Lung (tissue), 12 donors: ENCODE measurements around the gene CDX2. TPM values are rescaled to one million over a fixed set of nuclear protein-coding genes. Genes with fewer than 3 reads are reported as not detected.

Source experiments
- ATAC-seq: fragments of 200-7000 bp; cut with Tn5 transposase; one replicate; pipeline ENCODE4 v1.9.1; 2020; ENCODE audit warnings: moderate number of reproducible peaks; ENCODE audit not compliant: insufficient read depth, low FRiP score
- DNase-seq, 3 donors: peaks; one replicate each; pipeline ENCODE4 v3.0.0-alpha.2; 2013 to 2017
- H3K27ac ChIP-seq, 2 donors: one replicate each; pipeline ENCODE4 v1.5.1; 2013; ENCODE audit warnings: mild to moderate bottlenecking in 2 of 2, moderate library complexity in 2 of 2, control low read depth in 1 of 2, inconsistent platforms in 1 of 2, low read depth in 1 of 2, low read length in 1 of 2
- H3K27me3 ChIP-seq, 3 donors: one replicate each; pipeline ENCODE4 v1.5.1; 2013; ENCODE audit warnings: low read length in 2 of 3; ENCODE audit not compliant: control insufficient read depth in 3 of 3, insufficient read depth in 3 of 3
- H3K36me3 ChIP-seq, 4 donors: one replicate each; pipeline ENCODE4 v1.5.1; 2013; ENCODE audit warnings: low read length in 4 of 4, mild to moderate bottlenecking in 1 of 4, moderate library complexity in 1 of 4; ENCODE audit not compliant: control insufficient read depth in 4 of 4, insufficient read depth in 4 of 4
- H3K4me1 ChIP-seq, 5 donors: one replicate each; pipeline ENCODE4 v1.5.1; 2013; ENCODE audit warnings: low read length in 5 of 5, mild to moderate bottlenecking in 2 of 5, moderate library complexity in 1 of 5; ENCODE audit not compliant: control insufficient read depth in 5 of 5, insufficient read depth in 5 of 5
- H3K4me3 ChIP-seq: one replicate; pipeline ENCODE4 v1.5.1; 2013; ENCODE audit warnings: mild to moderate bottlenecking, control low read depth, moderate library complexity
- H3K9ac ChIP-seq, 2 donors: one replicate each; pipeline ENCODE4 v1.5.1; 2013; ENCODE audit warnings: low read length in 2 of 2, control low read depth in 1 of 2; ENCODE audit not compliant: insufficient read depth in 1 of 2
- H3K9me3 ChIP-seq, 4 donors: one replicate each; pipeline ENCODE4 v1.5.1; 2013; ENCODE audit warnings: low read length in 3 of 4, mild to moderate bottlenecking in 1 of 4, moderate library complexity in 1 of 4; ENCODE audit not compliant: control insufficient read depth in 4 of 4, insufficient read depth in 3 of 4
- whole genome bisulfite sequencing, 2 donors: extraction: QIAGEN DNeasy Blood & Tissue Kit; methylation state at CpG; one replicate each; pipeline ENCODE4 v1.1.7; 2013; 5-methylcytosine and 5-hydroxymethylcytosine counted together
- polyA plus RNA-seq, 2 donors: library from polyadenylated mRNA; stranded (reverse); fragments of 200-250 nt; gene quantifications; one replicate each; pipeline ENCODE4 v1.2.1, GENCODE V29; 2013
- total RNA-seq, 2 donors: library from RNA; depleted of rRNA in 1 of 2; stranded (reverse); fragments of >200 nt in 1 of 2; gene quantifications; one replicate each; pipeline ENCODE4 v1.2.1, GENCODE V29; 2014 to 2021
- TF ChIP-seq, protein P1 (sequence below): IDR thresholded peaks from 2 replicates; pipeline ENCODE4 v1.5.1; 2012; ENCODE audit warnings: mild to moderate bottlenecking; ENCODE audit errors: control extremely low read depth, extremely low read depth
- donor health status: control.
- donor health status: control.
- donor health status: Bipolar disorder and iron deficiency.
- donor health status: healthy.
- donor health status: DM: yes; HTN: yes; CAD: no.

The CDX2 gene
- total and polyA plus RNA-seq, 4 donors, result 0.12 TPM; not detected in 3

DNA sequence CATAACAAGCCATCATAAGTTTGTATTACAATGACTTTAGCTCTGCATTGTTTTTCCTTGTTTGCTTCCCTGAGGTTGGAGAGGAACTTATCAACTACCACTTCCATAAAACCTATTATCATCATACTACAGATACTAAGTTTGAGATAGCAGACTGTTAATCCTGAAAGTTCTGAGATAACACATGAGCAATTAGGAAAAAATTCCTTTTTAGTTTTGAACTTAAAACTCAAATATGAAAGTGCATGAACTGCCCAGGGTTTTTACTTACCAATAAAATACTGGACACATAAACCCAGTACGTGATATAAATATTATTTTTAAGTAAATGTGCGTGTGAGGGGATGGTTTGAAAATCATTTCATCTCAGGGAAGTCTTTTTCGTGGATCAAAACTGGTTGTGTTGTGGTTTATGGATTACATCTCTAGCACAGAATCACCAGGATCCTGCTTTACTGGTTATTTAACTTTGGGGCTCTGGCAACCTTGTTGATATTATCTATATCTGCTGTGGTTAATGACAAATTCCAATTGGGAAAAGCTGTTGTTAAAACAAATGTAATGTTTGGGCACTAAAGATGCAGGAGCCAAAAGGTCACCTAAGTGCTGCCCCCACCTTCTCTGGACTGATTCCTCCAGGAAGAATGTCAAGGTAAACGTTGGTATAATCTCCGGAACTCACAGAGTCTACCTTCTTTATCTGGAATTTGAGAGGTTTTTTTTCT, 12.4 kb downstream of the CDX2 start:
- ATAC-seq, result no peak
- TF ChIP-seq, protein P1, sequence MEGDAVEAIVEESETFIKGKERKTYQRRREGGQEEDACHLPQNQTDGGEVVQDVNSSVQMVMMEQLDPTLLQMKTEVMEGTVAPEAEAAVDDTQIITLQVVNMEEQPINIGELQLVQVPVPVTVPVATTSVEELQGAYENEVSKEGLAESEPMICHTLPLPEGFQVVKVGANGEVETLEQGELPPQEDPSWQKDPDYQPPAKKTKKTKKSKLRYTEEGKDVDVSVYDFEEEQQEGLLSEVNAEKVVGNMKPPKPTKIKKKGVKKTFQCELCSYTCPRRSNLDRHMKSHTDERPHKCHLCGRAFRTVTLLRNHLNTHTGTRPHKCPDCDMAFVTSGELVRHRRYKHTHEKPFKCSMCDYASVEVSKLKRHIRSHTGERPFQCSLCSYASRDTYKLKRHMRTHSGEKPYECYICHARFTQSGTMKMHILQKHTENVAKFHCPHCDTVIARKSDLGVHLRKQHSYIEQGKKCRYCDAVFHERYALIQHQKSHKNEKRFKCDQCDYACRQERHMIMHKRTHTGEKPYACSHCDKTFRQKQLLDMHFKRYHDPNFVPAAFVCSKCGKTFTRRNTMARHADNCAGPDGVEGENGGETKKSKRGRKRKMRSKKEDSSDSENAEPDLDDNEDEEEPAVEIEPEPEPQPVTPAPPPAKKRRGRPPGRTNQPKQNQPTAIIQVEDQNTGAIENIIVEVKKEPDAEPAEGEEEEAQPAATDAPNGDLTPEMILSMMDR, result no peak
- H3K9ac ChIP-seq, result no peak overlapping the region
- DNase-seq, result no peak
- peaks cover 0 to 4% (median 0%) of the 10 kb centered on the region in 4 donors for H3K9me3 ChIP-seq
- peaks cover 18 to 86% (median 82%) of the 10 kb centered on the region in 3 donors for H3K27me3 ChIP-seq
- no peak overlapping the region for H3K4me3 ChIP-seq
- H3K36me3 ChIP-seq, result no peaks in the 10 kb centered on the region
- WGBS, 2 donors, result 23 to 29% methylated on average over 5 of the region's 5 CpGs
- H3K4me1 ChIP-seq, result peaks cover 0 to 21% (median 7%) of the 10 kb centered on the region in 5 donors
- no peak overlapping the region for H3K27ac ChIP-seq

DNA sequence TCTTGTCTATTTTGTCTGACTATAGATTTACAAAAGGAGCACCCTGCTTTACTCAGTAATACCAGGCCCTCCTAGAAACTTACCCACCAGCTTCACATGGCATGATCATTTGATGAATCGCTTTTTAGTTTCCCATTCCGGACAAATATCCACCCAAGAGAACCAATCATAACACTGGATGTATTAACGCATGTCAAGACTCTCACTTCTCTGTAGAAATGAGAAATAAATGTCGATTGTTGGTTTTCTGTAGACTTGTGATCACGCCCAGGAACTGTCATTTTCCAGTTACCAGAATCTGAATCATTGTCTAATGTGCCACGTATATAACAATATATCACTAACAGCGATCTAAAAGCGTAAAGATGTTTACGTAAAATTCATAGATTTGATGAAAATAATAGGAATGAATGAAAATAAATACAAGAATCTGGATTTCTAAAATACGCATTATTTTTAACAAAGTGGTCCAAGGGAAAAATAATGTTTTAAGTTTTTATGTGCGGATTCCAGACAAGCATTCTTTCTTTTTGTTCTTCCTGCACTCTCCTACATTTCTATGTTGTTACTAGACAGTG, 14.0 kb downstream of the CDX2 start:
- no peak for ATAC-seq
- H3K4me1 ChIP-seq, result peaks cover 0 to 10% (median 6%) of the 10 kb centered on the region in 5 donors
- no peak for DNase-seq
- no peak overlapping the region for H3K27ac ChIP-seq
- H3K9ac ChIP-seq, result no peak overlapping the region
- H3K9me3 ChIP-seq, result no peaks in the 10 kb centered on the region
- 39 to 44% methylated on average over 11 of the region's 11 CpGs for WGBS, 2 donors
- peaks cover 9 to 83% (median 79%) of the 10 kb centered on the region in 3 donors for H3K27me3 ChIP-seq
- no peak overlapping the region for H3K4me3 ChIP-seq
- no peaks in the 10 kb centered on the region for H3K36me3 ChIP-seq
- TF ChIP-seq, protein P1, result no peak

DNA sequence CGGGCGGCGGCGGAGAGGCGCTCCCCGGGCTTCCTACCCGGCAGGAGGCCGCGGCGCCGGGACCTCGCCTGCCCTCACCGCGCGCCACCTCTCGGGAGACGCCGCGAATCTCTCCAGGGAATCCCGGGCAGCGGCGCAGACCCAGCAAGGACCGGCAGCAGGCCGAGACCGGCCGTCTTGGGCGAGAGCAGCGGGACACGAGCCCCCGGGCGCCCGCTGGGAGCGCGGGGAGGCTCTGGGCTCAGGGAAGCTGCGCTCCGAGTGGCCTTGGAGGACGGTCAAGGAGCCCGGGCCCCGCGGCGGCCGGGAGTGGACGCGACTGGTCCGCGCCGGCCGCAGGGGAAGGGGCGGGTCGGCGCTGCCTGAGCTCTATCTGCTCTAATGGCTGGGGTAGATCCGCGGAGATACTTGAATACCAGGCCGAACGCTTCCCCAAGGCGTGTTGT, 14.7 kb downstream of the CDX2 start:
- Histone ChIP-seq H3K36me3 (no peaks in the 10 kb centered on the region), H3K27ac (no peak overlapping the region)
- WGBS, 2 donors, result 2 to 5% methylated on average over 51 to 56 of the region's 56 CpGs

More for the DNA sequence above, 14.7 kb downstream of the CDX2 start:
- peaks cover 0 to 2% (median 0%) of the 10 kb centered on the region in 4 donors for H3K9me3 ChIP-seq
- no peak overlapping the region for H3K9ac ChIP-seq
- H3K27me3 ChIP-seq, result peaks cover 9 to 76% (median 74%) of the 10 kb centered on the region in 3 donors
- peaks cover 0 to 10% (median 5%) of the 10 kb centered on the region in 5 donors for H3K4me1 ChIP-seq
- H3K4me3 ChIP-seq, result peak overlapping the region; percentile 20
- ATAC-seq, result peak; percentile 50
- DNase-seq, result peak in 1 of 3 donors; percentile 22
- TF ChIP-seq, protein P1, result no peak
